ENCODE data around the gene SUFU.

Gene SUFU

GRCh38 chr10:102652170-102652916 is 148.6 kb downstream of the SUFU start:
- H3K4me3 ChIP-seq (ENCODE audit: low read depth, low read length) = peak overlapping the region; percentile 90
- no peak for TF ChIP-seq CTCF (IDR thresholded peaks at IDR 0.05; ENCODE audit: insufficient read depth, low read depth, low read length, missing control alignments)
- peak; percentile 80 for DNase-seq (ENCODE audit: low read depth)

DNA sequence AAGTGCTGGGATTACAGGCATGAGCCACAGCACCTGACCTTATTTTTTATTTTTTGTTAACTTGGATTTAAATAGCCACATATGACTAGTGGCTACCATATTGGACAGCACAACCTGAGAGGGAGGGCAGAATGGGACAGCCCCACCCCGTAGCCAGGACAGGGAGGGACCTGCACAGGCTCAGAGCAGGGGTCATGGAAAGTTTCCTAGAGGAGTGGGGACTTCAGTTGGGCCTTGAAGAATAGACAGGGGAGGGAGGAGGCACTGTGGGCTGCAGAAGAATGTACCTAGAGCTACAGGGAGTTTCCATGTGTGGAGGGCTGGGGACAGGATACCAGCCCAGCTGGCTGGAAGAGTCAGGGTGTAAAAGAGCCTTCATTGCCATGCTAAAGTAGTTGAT is 149.3 kb downstream of the SUFU start:
- TF ChIP-seq CTCF (IDR thresholded peaks at IDR 0.05; ENCODE audit: insufficient read depth, low read depth, low read length, missing control alignments) = no peak
- 0 out of 2 replicates have a peak overlapping the region, but pooled peaks have one; percentile 13 for H3K4me3 ChIP-seq (ENCODE audit: low read depth, low read length)
- DNase-seq (ENCODE audit: low read depth) = peak; percentile 40

DNA sequence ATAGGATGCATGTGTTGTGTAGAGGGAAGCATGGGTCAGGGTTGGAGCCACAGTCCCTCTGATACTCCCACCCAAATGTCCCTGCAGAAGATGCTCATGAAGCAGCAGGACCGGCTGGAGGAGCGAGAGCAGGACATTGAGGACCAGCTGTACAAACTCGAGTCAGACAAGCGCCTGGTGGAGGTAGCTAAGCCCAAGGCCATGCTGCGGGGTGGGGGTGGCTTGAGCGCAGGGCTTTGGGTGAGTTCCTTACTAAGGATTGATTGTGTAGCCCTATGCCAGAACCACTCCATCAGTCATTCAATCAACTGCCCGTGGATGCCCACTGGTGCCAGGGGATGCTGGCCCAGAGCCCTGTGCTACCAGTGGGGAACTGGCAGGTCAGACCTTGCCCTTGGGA is 150.8 kb downstream of the SUFU start:
- H3K4me3 ChIP-seq (ENCODE audit: low read depth, low read length) = no peak overlapping the region
- no peak for TF ChIP-seq CTCF (IDR thresholded peaks at IDR 0.05; ENCODE audit: insufficient read depth, low read depth, low read length, missing control alignments)
- no peak for DNase-seq (ENCODE audit: low read depth)

DNA sequence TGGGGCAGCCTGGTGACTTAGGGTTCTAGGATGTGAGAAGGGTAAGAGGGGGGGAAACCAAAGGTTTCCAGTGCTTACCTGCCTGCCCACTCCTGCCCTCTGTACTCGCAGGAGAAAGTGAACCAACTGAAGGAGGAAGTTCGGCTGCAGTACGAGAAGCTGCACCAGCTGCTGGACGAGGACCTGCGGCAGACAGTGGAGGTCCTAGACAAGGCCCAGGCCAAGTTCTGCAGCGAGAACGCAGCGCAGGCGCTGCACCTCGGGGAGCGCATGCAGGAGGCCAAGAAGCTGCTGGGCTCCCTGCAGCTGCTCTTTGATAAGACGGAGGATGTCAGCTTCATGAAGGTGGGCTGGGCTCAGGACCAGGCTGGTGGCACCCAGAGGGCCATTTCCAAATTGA is 151.2 kb downstream of the SUFU start:
- no peak overlapping the region for H3K4me3 ChIP-seq (ENCODE audit: low read depth, low read length)
- no peak for TF ChIP-seq CTCF (IDR thresholded peaks at IDR 0.05; ENCODE audit: insufficient read depth, low read depth, low read length, missing control alignments)

GRCh38 chr10:102656026-102656425 is 152.3 kb downstream of the SUFU start:
- TF ChIP-seq CTCF (IDR thresholded peaks at IDR 0.05; ENCODE audit: insufficient read depth, low read depth, low read length, missing control alignments) = no peak
- no peak for DNase-seq (ENCODE audit: low read depth)
- H3K4me3 ChIP-seq (ENCODE audit: low read depth, low read length) = no peak overlapping the region

More for the DNA sequence above, 151.2 kb downstream of the SUFU start:
- no peak for DNase-seq (ENCODE audit: low read depth)

GRCh38 chr10:102656791-102657371 is 153.1 kb downstream of the SUFU start:
- TF ChIP-seq CTCF (IDR thresholded peaks at IDR 0.05; ENCODE audit: insufficient read depth, low read depth, low read length, missing control alignments) = no peak
- no peak overlapping the region for H3K4me3 ChIP-seq (ENCODE audit: low read depth, low read length)
- DNase-seq (ENCODE audit: low read depth) = no peak
